ENCODE measurements around the gene ZNF563. TPM values are rescaled to one million over a fixed set of nuclear protein-coding genes. Genes with fewer than 3 reads are reported as not detected.

The ZNF563 gene
- total RNA-seq, 1 experiment from 2014 or later: not detected

- TF ChIP-seq JUND (IDR thresholded peaks at IDR 0.05): no peak
- 0 out of 2 replicates have a peak, but pooled peaks have one; percentile 29 for TF ChIP-seq POLR2AphosphoS5 (IDR thresholded peaks at IDR 0.05; ENCODE audit: low read depth, low read length)
These were observed 39.6 kb downstream of the ZNF563 start (continued) for GRCh38 chr19:12293777-12294248.

- Histone ChIP-seq H3K27ac (ENCODE audit: low read depth, low read length) (peak overlapping the region; percentile 38; the same call in 1 of the 2 replicates), H3K4me3 (replicated peaks in 1 of 2; ENCODE audit: low read depth in 1 of 2, low read length in 2 of 2) (no peak overlapping the region), H4K20me1 (ENCODE audit: insufficient read depth) (no peaks in the 10 kb centered on the region), H3K9me2 (ENCODE audit: insufficient read depth) (no peaks in the 10 kb centered on the region), H3K4me1 (ENCODE audit: control insufficient read depth in 1 of 2, insufficient read depth in 2 of 2, low read length in 2 of 2) (peaks cover 6 to 23% of the 10 kb centered on the region in 2 experiments), H2AFZ (ENCODE audit: low read depth, low read length, poor library complexity, severe bottlenecking) (no peak overlapping the region), H3K9ac (ENCODE audit: low read length) (no peak overlapping the region), H3K79me2 (ENCODE audit: insufficient read depth, low read length) (peaks cover 3% of the 10 kb centered on the region; the same call in 1 of the 2 replicates), H3K27me3 (ENCODE audit: insufficient read depth, low read length) (no peaks in the 10 kb centered on the region), H3K4me2 (ENCODE audit: low read length) (peak overlapping the region; percentile 50), H3K36me3 (ENCODE audit: control insufficient read depth in 1 of 2, insufficient read depth in 2 of 2, low read length in 2 of 2) (0 out of 4 replicates have a peak, but pooled peaks cover 0 to 3% of the 10 kb centered on the region in 2 experiments), H3K9me3 (ENCODE audit: control insufficient read depth in 1 of 2, insufficient read depth in 1 of 2, low read depth in 1 of 2, low read length in 2 of 2) (no peaks in the 10 kb centered on the region)
- ATAC-seq (no peak), DNase-seq (ENCODE audit: low read depth, low spot score) (no peak)
- BruUV-seq (replicated peaks): no TSS peak
- ChIA-PET CTCF (no interaction called here), RAD21 (ENCODE audit: low non-redundant PET in 1 of 2, low total read pairs in 2 of 2, uncharacterized antibody in 2 of 2, unreplicated experiment in 2 of 2) (no interaction called here), POLR2A (no interaction called here)
- no peak for TF ChIP-seq SP1 (IDR thresholded peaks at IDR 0.05; ENCODE audit: low read depth)
- intact Hi-C loops (cut with micrococcal nuclease): loop anchor here (5.0 kb wide), 4 partner anchors 127 to 367 kb away; partner anchors contain the start of genes ZNF136, ZNF443 and ZNF564
These were observed 43.7 kb downstream of the ZNF563 start for GRCh38 chr19:12289790-12290065.

GRCh38 chr19:12287958-12288500 is 45.4 kb downstream of the ZNF563 start:
- TF ChIP-seq ZNF274 (IDR thresholded peaks at IDR 0.05; ENCODE audit: low read depth, low read length) (no peak), CEBPB (IDR thresholded peaks at IDR 0.05; ENCODE audit: low read depth) (no peak), ELF1 (IDR thresholded peaks at IDR 0.05; ENCODE audit: borderline replicate concordance, low read depth) (no peak), REST (IDR thresholded peaks at IDR 0.05; ENCODE audit: low read depth) (no peak)
- TF ChIP-seq, protein P1, sequence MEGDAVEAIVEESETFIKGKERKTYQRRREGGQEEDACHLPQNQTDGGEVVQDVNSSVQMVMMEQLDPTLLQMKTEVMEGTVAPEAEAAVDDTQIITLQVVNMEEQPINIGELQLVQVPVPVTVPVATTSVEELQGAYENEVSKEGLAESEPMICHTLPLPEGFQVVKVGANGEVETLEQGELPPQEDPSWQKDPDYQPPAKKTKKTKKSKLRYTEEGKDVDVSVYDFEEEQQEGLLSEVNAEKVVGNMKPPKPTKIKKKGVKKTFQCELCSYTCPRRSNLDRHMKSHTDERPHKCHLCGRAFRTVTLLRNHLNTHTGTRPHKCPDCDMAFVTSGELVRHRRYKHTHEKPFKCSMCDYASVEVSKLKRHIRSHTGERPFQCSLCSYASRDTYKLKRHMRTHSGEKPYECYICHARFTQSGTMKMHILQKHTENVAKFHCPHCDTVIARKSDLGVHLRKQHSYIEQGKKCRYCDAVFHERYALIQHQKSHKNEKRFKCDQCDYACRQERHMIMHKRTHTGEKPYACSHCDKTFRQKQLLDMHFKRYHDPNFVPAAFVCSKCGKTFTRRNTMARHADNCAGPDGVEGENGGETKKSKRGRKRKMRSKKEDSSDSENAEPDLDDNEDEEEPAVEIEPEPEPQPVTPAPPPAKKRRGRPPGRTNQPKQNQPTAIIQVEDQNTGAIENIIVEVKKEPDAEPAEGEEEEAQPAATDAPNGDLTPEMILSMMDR (IDR thresholded peaks at IDR 0.05 in 2 of 3, conservative IDR thresholded peaks at IDR 0.05 in 1 of 3; ENCODE audit: borderline replicate concordance in 1 of 3, insufficient read depth in 1 of 3, low read depth in 2 of 3, low read length in 2 of 3): no peak
- ChIA-PET CTCF (no interaction called here), RAD21 (ENCODE audit: low non-redundant PET in 1 of 2, low total read pairs in 2 of 2, uncharacterized antibody in 2 of 2, unreplicated experiment in 2 of 2) (no interaction called here), POLR2A (no interaction called here)
- peaks cover 6 to 15% of the 10 kb centered on the region in 2 experiments for H3K4me1 ChIP-seq (ENCODE audit: control insufficient read depth in 1 of 2, insufficient read depth in 2 of 2, low read length in 2 of 2)
- H3K27me3 ChIP-seq (ENCODE audit: insufficient read depth, low read length): no peaks in the 10 kb centered on the region
- DNase-seq (ENCODE audit: low read depth, low spot score) (no peak), ATAC-seq (no peak)
- BruUV-seq (replicated peaks): no TSS peak
- H4K20me1 ChIP-seq (ENCODE audit: insufficient read depth): no peaks in the 10 kb centered on the region
- no peak overlapping the region for H2AFZ ChIP-seq (ENCODE audit: low read depth, low read length, poor library complexity, severe bottlenecking)
- H3K9me3 ChIP-seq (ENCODE audit: control insufficient read depth in 1 of 2, insufficient read depth in 1 of 2, low read depth in 1 of 2, low read length in 2 of 2): peaks cover 0 to 3% of the 10 kb centered on the region in 2 experiments; a peak in 1 of 4 replicates
- 0 out of 4 replicates have a peak, but pooled peaks cover 0 to 3% of the 10 kb centered on the region in 2 experiments for H3K36me3 ChIP-seq (ENCODE audit: control insufficient read depth in 1 of 2, insufficient read depth in 2 of 2, low read length in 2 of 2)
- no peak overlapping the region for H3K4me3 ChIP-seq (replicated peaks in 1 of 2; ENCODE audit: low read depth in 1 of 2, low read length in 2 of 2)
- no peak overlapping the region for H3K9ac ChIP-seq (ENCODE audit: low read length)
- intact Hi-C loops (cut with micrococcal nuclease): no loop called here
- H3K27ac ChIP-seq (ENCODE audit: low read depth, low read length): no peak overlapping the region
- H3K79me2 ChIP-seq (ENCODE audit: insufficient read depth, low read length): peaks cover 3% of the 10 kb centered on the region; the same call in 1 of the 2 replicates
- no peaks in the 10 kb centered on the region for H3K9me2 ChIP-seq (ENCODE audit: insufficient read depth)
- H3K4me2 ChIP-seq (ENCODE audit: low read length): no peak overlapping the region

All from HCT116 (cell line).